ENCODE measurements around the gene HTATIP2. TPM values are rescaled to one million over a fixed set of nuclear protein-coding genes. Genes with fewer than 3 reads are reported as not detected.

Gene HTATIP2
- total RNA-seq, 4 donors from 2014 or later: 19.3 to 37.1 (median 28.5) TPM

DNA sequence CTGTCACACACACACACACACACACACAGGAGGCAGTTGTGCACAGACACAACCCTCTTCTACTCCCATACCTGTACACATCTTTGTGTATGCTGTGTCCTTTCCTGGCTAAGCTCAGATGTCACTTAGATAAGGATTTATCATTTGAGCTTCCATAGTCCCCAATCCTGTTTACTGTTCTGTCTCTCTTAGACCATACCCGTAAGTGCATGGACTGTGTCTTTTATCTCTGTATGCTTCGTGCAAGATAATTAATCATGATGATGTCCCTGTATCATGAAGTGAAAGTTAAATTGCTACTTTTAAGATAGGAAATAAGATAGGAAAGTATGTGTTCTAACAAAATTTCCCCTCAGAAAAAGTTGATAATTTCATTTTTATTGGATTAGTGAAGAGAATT lies 54.3 kb downstream of the HTATIP2 start:
- no peaks in the 10 kb centered on the region for H3K27me3 ChIP-seq
- no peaks in the 10 kb centered on the region for H3K9me3 ChIP-seq
- H3K4me1 ChIP-seq: no peaks in the 10 kb centered on the region
- no peak for TF ChIP-seq POLR2A (IDR thresholded peaks at IDR 0.05)
- no peak for TF ChIP-seq EP300 (IDR thresholded peaks at IDR 0.05)
- TF ChIP-seq, protein P1, sequence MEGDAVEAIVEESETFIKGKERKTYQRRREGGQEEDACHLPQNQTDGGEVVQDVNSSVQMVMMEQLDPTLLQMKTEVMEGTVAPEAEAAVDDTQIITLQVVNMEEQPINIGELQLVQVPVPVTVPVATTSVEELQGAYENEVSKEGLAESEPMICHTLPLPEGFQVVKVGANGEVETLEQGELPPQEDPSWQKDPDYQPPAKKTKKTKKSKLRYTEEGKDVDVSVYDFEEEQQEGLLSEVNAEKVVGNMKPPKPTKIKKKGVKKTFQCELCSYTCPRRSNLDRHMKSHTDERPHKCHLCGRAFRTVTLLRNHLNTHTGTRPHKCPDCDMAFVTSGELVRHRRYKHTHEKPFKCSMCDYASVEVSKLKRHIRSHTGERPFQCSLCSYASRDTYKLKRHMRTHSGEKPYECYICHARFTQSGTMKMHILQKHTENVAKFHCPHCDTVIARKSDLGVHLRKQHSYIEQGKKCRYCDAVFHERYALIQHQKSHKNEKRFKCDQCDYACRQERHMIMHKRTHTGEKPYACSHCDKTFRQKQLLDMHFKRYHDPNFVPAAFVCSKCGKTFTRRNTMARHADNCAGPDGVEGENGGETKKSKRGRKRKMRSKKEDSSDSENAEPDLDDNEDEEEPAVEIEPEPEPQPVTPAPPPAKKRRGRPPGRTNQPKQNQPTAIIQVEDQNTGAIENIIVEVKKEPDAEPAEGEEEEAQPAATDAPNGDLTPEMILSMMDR (IDR thresholded peaks at IDR 0.05): no peak
- H3K36me3 ChIP-seq: peaks cover 0 to 67% (median 0%) of the 10 kb centered on the region in 3 donors
- no peak for DNase-seq (ENCODE audit: low spot score in 2 of 2)
- no peak overlapping the region for H3K27ac ChIP-seq
- WGBS, 2 donors: 64 to 84% methylated on average over 2 of the region's 2 CpGs
- H3K4me3 ChIP-seq: no peak overlapping the region

DNA sequence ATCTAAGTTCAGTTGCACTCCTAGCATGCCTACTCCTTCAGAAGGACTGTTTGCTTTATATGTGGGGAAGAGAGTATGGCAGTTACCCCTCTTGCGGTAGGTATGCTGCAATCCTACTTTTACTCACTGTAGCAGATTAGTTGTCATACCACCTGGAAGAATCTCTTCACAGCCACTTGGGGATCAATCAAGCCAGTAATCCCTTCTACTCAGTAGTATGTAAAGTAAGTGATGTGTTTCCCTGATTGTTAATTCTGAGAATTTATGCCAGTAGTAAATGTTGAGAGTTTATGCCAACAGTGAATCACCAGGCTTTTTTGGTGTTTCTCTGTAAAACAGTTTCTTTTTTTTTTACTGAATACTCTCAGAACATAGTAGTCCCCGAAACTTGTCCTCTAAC lies 58.4 kb downstream of the HTATIP2 start:
- Histone ChIP-seq H3K27ac (no peak overlapping the region), H3K36me3 (peaks cover 0 to 49% (median 0%) of the 10 kb centered on the region in 3 donors), H3K27me3 (no peaks in the 10 kb centered on the region), H3K4me1 (no peaks in the 10 kb centered on the region), H3K4me3 (no peak overlapping the region), H3K9me3 (no peaks in the 10 kb centered on the region)
- TF ChIP-seq, protein P1 (IDR thresholded peaks at IDR 0.05): no peak
- TF ChIP-seq EP300 (IDR thresholded peaks at IDR 0.05) (no peak), POLR2A (IDR thresholded peaks at IDR 0.05) (no peak)
- WGBS, 2 donors: 98 to 99% methylated on average over 2 of the region's 2 CpGs
- DNase-seq (ENCODE audit: low spot score in 2 of 2): no peak

DNA sequence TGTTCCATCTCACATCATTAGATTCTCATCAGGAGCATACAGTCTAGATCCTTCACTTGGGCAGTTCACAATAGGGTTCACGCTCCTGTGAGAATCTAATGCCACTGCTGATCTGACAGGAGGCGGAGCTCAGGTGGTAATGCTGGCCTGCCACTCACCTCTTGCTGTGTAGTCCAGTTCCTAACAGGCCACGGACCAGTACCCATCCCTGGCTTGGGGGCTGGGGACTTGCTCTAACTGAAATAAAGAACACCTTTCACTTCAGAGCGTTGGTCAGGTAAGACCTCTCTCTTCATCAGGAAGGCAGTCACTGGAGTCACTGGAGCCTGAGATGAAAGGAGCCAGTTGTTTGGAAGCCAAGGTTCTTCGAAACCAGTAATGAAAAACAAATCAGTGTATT lies 65.7 kb downstream of the HTATIP2 start:
- Histone ChIP-seq H3K4me3 (no peak overlapping the region), H3K9me3 (no peaks in the 10 kb centered on the region), H3K27me3 (no peaks in the 10 kb centered on the region), H3K27ac (no peak overlapping the region), H3K36me3 (peaks cover 0 to 17% (median 0%) of the 10 kb centered on the region in 3 donors), H3K4me1 (peaks cover 0 to 4% (median 0%) of the 10 kb centered on the region in 4 donors)
- TF ChIP-seq POLR2A (IDR thresholded peaks at IDR 0.05) (no peak), EP300 (IDR thresholded peaks at IDR 0.05) (no peak)
- TF ChIP-seq, protein P1 (IDR thresholded peaks at IDR 0.05): no peak
- DNase-seq (ENCODE audit: low spot score in 2 of 2): no peak
- 85 to 91% methylated on average over 5 of the region's 5 CpGs for WGBS, 2 donors

Other genes starting within 250 kb of the HTATIP2 start
- not detected for gene DBX1, start 203.2 kb upstream of the HTATIP2 start, total RNA-seq
- gene PRMT3, start 24.0 kb downstream of the HTATIP2 start, total RNA-seq: 10 to 100 TPM; 17.8 to 29.4 (median 22.1) TPM
- gene SLC6A5, start 235.9 kb downstream of the HTATIP2 start, total RNA-seq: not detected